Stimulated activated CD4-positive, alpha-beta T cell treated with anti-CD3 and anti-CD28 coated beads, Interleukin-1b, Interleukin-23, amount 100 ng/mL, for 1 hour (primary cell): Measurements from ENCODE around the gene UCP1.
"Not testable (repeated sequence)": the region's sequence is repeated elsewhere in the genome, so short reads cannot be mapped to it uniquely, and the experiment has no call there.

Experiments used
- DNase-seq, 2 donors: peaks; one replicate each; pipeline ENCODE4 v3.0.0-alpha.2; 2020; ENCODE audit warnings: low read depth in 2 of 2

The UCP1 gene

GRCh38 chr4:140533951-140534480, 34.7 kb downstream of the UCP1 start:
- DNase-seq = no peak

GRCh38 chr4:140529434-140529833, 39.3 kb downstream of the UCP1 start:
- no peak for DNase-seq

DNA sequence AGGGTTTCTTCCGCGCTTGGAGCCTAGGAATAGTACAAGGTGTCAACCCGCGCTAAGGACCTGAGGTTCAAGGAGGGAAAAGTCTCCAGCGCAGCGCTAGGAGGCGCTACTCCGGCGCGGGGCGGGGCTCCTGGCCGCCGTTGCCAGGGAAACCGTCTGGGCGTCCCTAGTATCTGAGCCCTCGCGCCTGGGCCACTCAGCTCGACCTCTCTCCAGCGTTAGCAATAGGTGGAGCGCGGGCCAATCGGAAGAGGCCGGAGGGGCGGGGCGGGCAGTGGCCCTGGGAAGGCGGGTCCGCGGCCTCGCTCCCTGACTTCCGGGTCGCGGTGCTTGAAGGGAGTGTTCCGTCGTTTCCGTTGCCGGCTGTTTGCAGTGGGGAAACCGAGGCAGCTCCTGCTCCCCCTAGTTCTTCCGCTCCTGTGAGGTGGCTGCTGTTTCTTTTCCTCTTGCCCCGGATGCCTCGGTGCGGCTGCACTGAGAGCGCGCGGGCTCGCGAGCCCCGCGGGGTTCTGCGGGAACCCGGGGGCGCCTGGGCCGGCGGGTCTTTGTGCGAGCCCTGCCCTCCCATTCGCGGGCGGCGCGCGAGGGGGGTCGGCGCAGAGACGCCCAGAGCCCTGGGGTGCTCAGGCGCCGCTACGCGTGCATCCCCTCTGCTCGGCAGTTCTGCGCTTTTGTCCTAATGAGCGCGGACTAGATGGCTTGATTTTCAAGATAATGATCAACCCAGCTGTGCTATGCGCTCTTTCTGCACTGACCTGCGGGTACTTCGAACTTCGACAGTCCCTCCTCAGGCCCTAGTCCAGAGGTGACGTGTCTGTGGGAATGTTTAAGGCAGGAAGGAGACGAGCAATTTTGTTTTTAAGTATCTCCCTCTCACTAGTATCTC, 44.7 kb downstream of the UCP1 start, which contains the start of gene ELMOD2:
Gene ELMOD2, plus strand, starts transcription at position 312 of the 886 bp plus-strand sequence. CDS start 1,261 bp downstream, outside the sequence.
- peak; percentile 90 to 94 for DNase-seq

GRCh38 chr4:140523370-140523856, 45.3 kb downstream of the UCP1 start:
- no peak for DNase-seq

GRCh38 chr4:140515423-140515822, 53.3 kb downstream of the UCP1 start:
- no peak for DNase-seq

GRCh38 chr4:140513765-140514164, 55.0 kb downstream of the UCP1 start:
- not testable (repeated sequence) for DNase-seq
